Spleen (tissue), 11 donors: ENCODE data around the gene SAMD10. TPM values are rescaled to one million over a fixed set of nuclear protein-coding genes. Genes with fewer than 3 reads are reported as not detected.

ENCODE experiments used
- DNase-seq: peaks from one replicate; pipeline ENCODE4 v3.0.0-alpha.2; 2020
- H3K27ac ChIP-seq, 8 donors: fragments of 200-600 bp; sonication (generic) in 7 of 8; 1 replicate in 4 of 8; 2 replicates in 4 of 8; pipeline versions ENCODE4 v1.5.0 to v1.8.0; 2016 to 2021; ENCODE audit warnings: inconsistent platforms in 4 of 8, mild to moderate bottlenecking in 4 of 8, moderate library complexity in 1 of 8
- H3K27me3 ChIP-seq, 7 donors: fragments of 200-600 bp; sonication (generic) in 6 of 7; replicated peaks in 1 of 7; 1 replicate in 4 of 7; 2 replicates in 3 of 7; pipeline versions ENCODE4 v1.5.0 to v1.8.0; 2016 to 2021; ENCODE audit warnings: inconsistent platforms in 3 of 7, mild to moderate bottlenecking in 1 of 7
- H3K36me3 ChIP-seq, 6 donors: fragments of 200-600 bp; sonication (generic) in 5 of 6; 1 replicate in 4 of 6; 2 replicates in 2 of 6; pipeline versions ENCODE4 v1.5.0 to v1.8.0; 2016 to 2021; ENCODE audit warnings: inconsistent platforms in 2 of 6
- H3K4me1 ChIP-seq, 6 donors: fragments of 200-600 bp; sonication (generic) in 5 of 6; 1 replicate in 3 of 6; 2 replicates in 3 of 6; pipeline versions ENCODE4 v1.5.0 to v1.8.0; 2016 to 2021; ENCODE audit warnings: inconsistent platforms in 3 of 6
- H3K4me3 ChIP-seq, 8 donors: fragments of 200-600 bp; sonication (generic) in 7 of 8; 1 replicate in 4 of 8; 2 replicates in 4 of 8; pipeline versions ENCODE4 v1.5.0 to v1.8.0; 2016 to 2021; ENCODE audit warnings: inconsistent platforms in 4 of 8, mild to moderate bottlenecking in 4 of 8, moderate library complexity in 2 of 8
- H3K9me3 ChIP-seq, 8 donors: fragments of 200-600 bp; sonication (generic) in 7 of 8; 1 replicate in 4 of 8; 2 replicates in 4 of 8; pipeline versions ENCODE4 v1.5.0 to v1.8.0; 2016 to 2021; ENCODE audit warnings: inconsistent platforms in 4 of 8
- POLR2A ChIP-seq, 3 donors: fragments of 450-650 bp; IDR thresholded peaks; one replicate each; pipeline ENCODE4 v1.5.1; 2017; ENCODE audit warnings: antibody characterized with exemption in 3 of 3, mild to moderate bottlenecking in 1 of 3
- POLR2AphosphoS5 ChIP-seq, 3 donors: sonication (generic); formaldehyde crosslinking; IDR thresholded peaks; one replicate each; pipeline ENCODE4 v1.5.1; 2017; ENCODE audit warnings: antibody characterized with exemption in 3 of 3
- WGBS, 5 donors: extraction: QIAGEN DNeasy Blood & Tissue Kit in 3 of 5; methylation state at CpG; one replicate each; pipeline versions ENCODE4 v1.1.5 to v1.1.7; 2013 to 2018; 5-methylcytosine and 5-hydroxymethylcytosine counted together
- intact Hi-C: fragments of 100-400 bp; cut with DNase I; formaldehyde crosslinking; loops from one replicate; pipeline ENCODE4 v1.15.0; 2023; ENCODE audit warnings: low total_unique reads
- polyA plus RNA-seq, 3 donors: library from polyadenylated mRNA; stranded (reverse); fragments of 200-250 nt; gene quantifications; one replicate each; pipeline ENCODE4 v1.2.1, GENCODE V29; 2013
- total RNA-seq, 7 donors: library from RNA; depleted of rRNA in 3 of 7; stranded (reverse); fragments of >200 nt in 3 of 7; fragmentation: NEBNext Ultra II Directional in 4 of 7; extraction: Animal tissue kit (Norgen Biotek cat#: 25700) in 4 of 7; gene quantifications; one replicate each; pipeline versions ENCODE4 v1.1.0 to v1.2.1, GENCODE V29; 2016 to 2021
- TF ChIP-seq, protein P1 (sequence below), 11 experiments: fragments of 200-600 bp in 7 of 11; fragments of 450-650 bp in 4 of 11; sonication (generic) in 4 of 11; IDR thresholded peaks in 8 of 11; conservative IDR thresholded peaks in 3 of 11; 1 replicate in 7 of 11; 2 replicates in 4 of 11; pipeline versions ENCODE4 v1.4.0 to v1.8.0; 2016 to 2021; ENCODE audit warnings: antibody characterized with exemption in 11 of 11, inconsistent platforms in 4 of 11, mild to moderate bottlenecking in 1 of 11
- donor health status: healthy with polysubstance abuse.
- donor health status: DM: no; HTN: no; CAD: no; lungs with moderate emphysema.
- donor health status: DM: no; HTN: no; CAD: no.
- donor health status: Bipolar disorder and iron deficiency.
- donor health status: healthy.
- donor health status: DM: no; HTN: no; CAD: no.
- donor health status: DM: yes; HTN: yes; CAD: no.

Gene SAMD10
- total and polyA plus RNA-seq, 10 donors = 5.9 to 13.8 (median 8.8) TPM

DNA sequence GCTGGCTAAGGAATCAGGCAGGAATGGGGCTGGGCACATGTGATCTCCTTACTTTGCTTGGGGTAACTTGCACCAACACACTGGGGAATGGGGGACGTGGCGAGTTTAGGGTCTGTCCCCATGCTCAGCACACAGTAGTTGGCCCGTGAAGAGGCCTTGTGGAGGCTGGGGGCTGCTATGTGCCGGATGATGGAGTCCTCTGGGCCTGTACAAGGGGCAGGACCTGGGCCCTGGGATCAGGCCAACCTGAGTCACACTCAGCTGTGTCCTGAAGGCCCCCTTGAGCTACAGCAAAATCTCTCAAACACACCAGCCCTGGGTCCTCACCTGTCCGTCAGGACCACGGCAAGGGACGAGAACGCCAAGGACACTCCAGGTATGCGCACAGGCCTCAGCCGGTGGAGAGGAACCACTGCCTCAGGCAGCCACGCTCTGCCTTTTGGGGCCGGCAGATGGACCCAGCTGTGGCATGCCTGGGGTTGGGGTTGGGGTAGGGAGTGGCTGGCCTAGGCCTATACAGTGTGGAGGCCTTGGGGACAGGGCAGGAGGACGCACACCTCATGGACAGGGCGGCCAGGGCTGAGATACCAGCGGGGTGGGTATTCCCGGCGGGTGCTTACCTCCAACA is 34.3 kb downstream of the SAMD10 start:
- Histone ChIP-seq H3K9me3 (no peaks in the 10 kb centered on the region), H3K4me1 (peaks cover 25 to 89% (median 67%) of the 10 kb centered on the region in 6 donors), H3K27me3 (no peaks in the 10 kb centered on the region), H3K4me3 (no peak overlapping the region), H3K27ac (peak overlapping the region in 2 of 8 donors; percentile 45 to 84), H3K36me3 (peaks cover 0 to 60% (median 52%) of the 10 kb centered on the region in 6 donors)
- 89 to 96% (median 92%) methylated on average over 16 to 17 of the region's 17 CpGs for WGBS, 5 donors
- TF ChIP-seq POLR2A (IDR thresholded peaks at IDR 0.05) (no peak), POLR2AphosphoS5 (IDR thresholded peaks at IDR 0.05) (peak in 2 of 3 donors; percentile 20 to 42)
- TF ChIP-seq, protein P1, sequence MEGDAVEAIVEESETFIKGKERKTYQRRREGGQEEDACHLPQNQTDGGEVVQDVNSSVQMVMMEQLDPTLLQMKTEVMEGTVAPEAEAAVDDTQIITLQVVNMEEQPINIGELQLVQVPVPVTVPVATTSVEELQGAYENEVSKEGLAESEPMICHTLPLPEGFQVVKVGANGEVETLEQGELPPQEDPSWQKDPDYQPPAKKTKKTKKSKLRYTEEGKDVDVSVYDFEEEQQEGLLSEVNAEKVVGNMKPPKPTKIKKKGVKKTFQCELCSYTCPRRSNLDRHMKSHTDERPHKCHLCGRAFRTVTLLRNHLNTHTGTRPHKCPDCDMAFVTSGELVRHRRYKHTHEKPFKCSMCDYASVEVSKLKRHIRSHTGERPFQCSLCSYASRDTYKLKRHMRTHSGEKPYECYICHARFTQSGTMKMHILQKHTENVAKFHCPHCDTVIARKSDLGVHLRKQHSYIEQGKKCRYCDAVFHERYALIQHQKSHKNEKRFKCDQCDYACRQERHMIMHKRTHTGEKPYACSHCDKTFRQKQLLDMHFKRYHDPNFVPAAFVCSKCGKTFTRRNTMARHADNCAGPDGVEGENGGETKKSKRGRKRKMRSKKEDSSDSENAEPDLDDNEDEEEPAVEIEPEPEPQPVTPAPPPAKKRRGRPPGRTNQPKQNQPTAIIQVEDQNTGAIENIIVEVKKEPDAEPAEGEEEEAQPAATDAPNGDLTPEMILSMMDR (IDR thresholded peaks at IDR 0.05 in 8 of 11, conservative IDR thresholded peaks at IDR 0.05 in 3 of 11) = no peak
- intact Hi-C loops = no loop called here
- peak; percentile 76 for DNase-seq

DNA sequence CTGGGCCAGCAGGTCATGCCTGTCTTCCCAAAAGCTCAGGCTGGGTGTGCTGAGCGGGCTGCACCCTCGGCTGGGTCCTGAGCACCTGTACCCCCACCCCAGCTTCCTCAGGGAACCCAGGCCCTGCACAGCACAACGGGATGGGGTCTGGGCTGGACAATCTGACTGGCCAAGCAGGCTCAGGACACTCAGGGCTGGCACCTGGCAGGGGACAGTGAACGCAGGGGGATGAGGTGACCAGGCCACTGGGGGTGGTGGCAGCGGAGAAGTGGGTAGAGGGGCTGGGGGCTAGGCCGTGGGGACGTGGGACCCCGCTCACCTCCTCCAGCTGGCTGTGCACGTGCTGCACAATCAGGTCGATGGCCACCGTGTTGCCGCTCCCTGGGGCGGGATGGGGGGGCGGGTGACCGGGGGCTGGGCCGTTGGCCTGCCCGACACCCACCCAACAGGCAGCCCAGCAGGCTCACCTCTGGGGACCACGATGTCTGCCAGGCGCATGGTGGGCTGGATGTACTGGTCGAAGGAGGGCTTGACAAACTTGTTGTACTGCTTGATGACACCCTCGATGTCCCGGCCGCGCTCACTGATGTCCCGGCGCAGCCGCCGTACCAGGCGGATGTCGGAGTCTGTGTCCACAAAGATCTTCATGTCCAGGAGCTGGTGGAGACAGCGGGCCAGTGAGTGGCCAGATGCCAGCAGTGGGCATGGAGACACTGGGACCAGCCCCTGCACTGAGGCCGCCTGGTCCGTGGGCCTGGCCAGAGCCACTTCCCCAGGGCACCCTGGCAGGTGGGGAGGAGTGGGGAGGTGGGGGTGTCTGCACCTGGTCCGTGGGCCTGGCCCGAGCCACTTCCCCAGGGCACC is 35.1 kb downstream of the SAMD10 start:
- Histone ChIP-seq H3K27me3 (no peaks in the 10 kb centered on the region), H3K9me3 (no peaks in the 10 kb centered on the region), H3K27ac (peak overlapping the region in 3 of 8 donors; percentile 45 to 92 (median 87)), H3K4me3 (no peak overlapping the region), H3K4me1 (peaks cover 17 to 87% (median 60%) of the 10 kb centered on the region in 6 donors), H3K36me3 (peaks cover 0 to 68% (median 59%) of the 10 kb centered on the region in 6 donors)
- peak; percentile 79 for DNase-seq
- 86 to 95% (median 92%) methylated on average over 11 to 35 of the region's 35 CpGs for WGBS, 5 donors
- intact Hi-C loops = no loop called here
- TF ChIP-seq, protein P1 (IDR thresholded peaks at IDR 0.05 in 8 of 11, conservative IDR thresholded peaks at IDR 0.05 in 3 of 11) = no peak
- TF ChIP-seq POLR2A (IDR thresholded peaks at IDR 0.05) = no peak
- TF ChIP-seq POLR2AphosphoS5 (IDR thresholded peaks at IDR 0.05) = peak in 2 of 3 donors; percentile 9 to 45

DNA sequence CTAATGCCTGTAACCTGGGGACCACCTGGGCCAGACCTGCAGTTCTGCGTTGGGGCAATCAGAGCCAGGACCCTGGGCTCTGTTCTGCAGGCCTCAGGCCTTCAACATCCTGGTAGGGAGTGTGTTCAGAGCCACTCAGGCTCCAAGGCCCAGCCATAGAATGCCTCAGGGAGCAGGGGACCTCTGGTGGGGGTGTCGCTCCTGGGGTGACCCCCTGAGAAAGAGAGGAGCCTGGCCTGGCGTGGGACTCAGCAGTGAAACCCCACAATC is 35.7 kb downstream of the SAMD10 start:
- peaks cover 11 to 87% (median 58%) of the 10 kb centered on the region in 6 donors for H3K4me1 ChIP-seq
- WGBS, 5 donors = 95 to 98% (median 96%) methylated on average over 3 of the region's 3 CpGs; no CpG with 5 or more reads in 2 of the 5 donors
- H3K9me3 ChIP-seq = no peaks in the 10 kb centered on the region
- H3K27ac ChIP-seq = peak overlapping the region in 3 of 8 donors; percentile 87 to 92 (median 90)
- intact Hi-C loops = no loop called here
- DNase-seq = no peak
- H3K36me3 ChIP-seq = peaks cover 0 to 74% (median 65%) of the 10 kb centered on the region in 6 donors
- no peak for TF ChIP-seq POLR2A (IDR thresholded peaks at IDR 0.05)
- TF ChIP-seq, protein P1 (IDR thresholded peaks at IDR 0.05 in 8 of 11, conservative IDR thresholded peaks at IDR 0.05 in 3 of 11) = no peak
- TF ChIP-seq POLR2AphosphoS5 (IDR thresholded peaks at IDR 0.05) = no peak
- H3K4me3 ChIP-seq = no peak overlapping the region
- H3K27me3 ChIP-seq = no peaks in the 10 kb centered on the region
